ENCODE measurements around the gene DHCR7.

DNA sequence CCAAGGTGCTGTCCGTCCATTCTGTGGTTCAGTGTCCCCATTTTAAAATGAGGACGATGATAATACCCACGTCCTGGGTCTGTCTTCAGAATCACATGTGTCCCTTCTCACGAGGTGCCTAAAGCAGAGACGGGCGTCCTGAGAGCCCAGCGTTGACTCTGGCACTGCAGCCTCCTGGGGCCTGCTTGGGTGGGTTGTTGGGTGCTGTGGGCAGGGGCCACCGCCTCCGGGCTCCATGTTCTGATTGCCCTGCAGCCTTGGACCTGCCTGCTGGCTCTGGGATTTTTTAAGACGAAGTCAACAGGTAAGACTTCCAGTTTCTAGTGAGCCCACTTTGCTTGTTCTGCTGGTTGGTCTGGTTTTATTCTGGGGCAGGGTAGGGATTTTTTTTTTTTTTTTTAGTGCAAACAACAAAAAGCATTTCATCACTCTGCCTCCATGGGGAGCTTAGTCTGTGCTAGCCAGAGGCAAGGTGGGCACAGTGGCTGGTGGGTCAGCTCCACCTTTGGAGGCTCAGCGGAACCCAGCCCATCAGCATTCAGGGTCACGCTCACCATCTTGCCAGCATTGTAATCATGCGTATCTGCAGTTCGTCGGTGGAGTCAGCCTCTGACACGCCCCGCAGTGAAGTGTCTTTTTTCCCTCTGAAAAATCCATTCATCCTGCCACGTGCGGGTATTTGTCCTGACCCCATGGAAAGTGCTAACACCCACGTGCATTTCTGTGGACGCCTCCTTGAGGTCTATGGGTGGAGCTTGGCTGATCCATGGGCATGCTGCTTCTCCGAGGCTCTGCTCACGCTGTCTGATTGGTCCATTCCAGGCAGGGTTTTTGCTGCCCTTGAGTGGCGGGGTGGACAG is 33.1 kb upstream of the DHCR7 start:
- TF ChIP-seq CTCF (IDR thresholded peaks at IDR 0.05): no peak
- TF ChIP-seq POLR2A (IDR thresholded peaks at IDR 0.05): no peak
